CD14-positive monocyte (primary cell): Measurements from ENCODE around the gene GCC2. TPM values are rescaled to one million over a fixed set of nuclear protein-coding genes. Genes with fewer than 3 reads are reported as not detected.

Experiments used
- DNase-seq, 3 donors: peaks; one replicate each; pipeline ENCODE4 v3.0.0-alpha.2; 2011 to 2022
- H2AFZ ChIP-seq: 2 replicates; pipeline ENCODE4 v1.6.0; 2012; ENCODE audit warnings: mild to moderate bottlenecking, low read depth, low read length, inconsistent platforms; ENCODE audit not compliant: insufficient read depth, poor library complexity, severe bottlenecking
- H3K27ac ChIP-seq, 2 donors: 1 replicate in 1 of 2; 2 replicates in 1 of 2; pipeline ENCODE4 v1.5.1; 2012 to 2013; ENCODE audit warnings: low read length in 2 of 2, control low read depth in 1 of 2, inconsistent platforms in 1 of 2, low read depth in 1 of 2, mild to moderate bottlenecking in 1 of 2
- H3K27me3 ChIP-seq, 2 donors: one replicate each; pipeline versions ENCODE4 v1.6.0 to v1.6.1; 2011 to 2013; ENCODE audit warnings: low read length in 2 of 2; ENCODE audit not compliant: control insufficient read depth in 2 of 2, insufficient read depth in 2 of 2
- H3K36me3 ChIP-seq, 2 donors: replicated peaks in 1 of 2; 1 replicate in 1 of 2; 2 replicates in 1 of 2; pipeline versions ENCODE4 v1.5.1 to v1.6.1; 2012 to 2013; ENCODE audit warnings: low read length in 2 of 2, control low read depth in 1 of 2, inconsistent platforms in 1 of 2, mild to moderate bottlenecking in 1 of 2; ENCODE audit not compliant: insufficient read depth in 2 of 2, control insufficient read depth in 1 of 2
- H3K4me1 ChIP-seq, 2 donors: 1 replicate in 1 of 2; 2 replicates in 1 of 2; pipeline versions ENCODE4 v1.5.1 to v1.6.1; 2012 to 2013; ENCODE audit warnings: low read length in 2 of 2, control low read depth in 1 of 2, inconsistent platforms in 1 of 2, mild to moderate bottlenecking in 1 of 2, moderate library complexity in 1 of 2; ENCODE audit not compliant: insufficient read depth in 2 of 2, control insufficient read depth in 1 of 2
- H3K4me2 ChIP-seq: replicated peaks from 2 replicates; pipeline ENCODE3; 2012; ENCODE audit warnings: low read length, moderate library complexity, mild to moderate bottlenecking; ENCODE audit not compliant: poor library complexity, severe bottlenecking; ENCODE audit errors: extremely low read depth
- H3K4me3 ChIP-seq, 3 experiments: fragments of 200-600 bp in 1 of 3; sonication (generic) in 1 of 3; replicated peaks in 1 of 3; 1 replicate in 2 of 3; 2 replicates in 1 of 3; pipeline ENCODE4 v1.5.1; 2011 to 2013; ENCODE audit warnings: low read length in 3 of 3, mild to moderate bottlenecking in 3 of 3, control low read depth in 2 of 3, low read depth in 2 of 3, inconsistent platforms in 1 of 3, moderate library complexity in 1 of 3
- H3K79me2 ChIP-seq: 2 replicates; pipeline ENCODE4 v1.6.0; 2012; ENCODE audit warnings: mild to moderate bottlenecking, control low read depth, inconsistent platforms, low read length, moderate library complexity; ENCODE audit not compliant: insufficient read depth
- H3K9ac ChIP-seq: 2 replicates; pipeline ENCODE4 v1.6.0; 2017; ENCODE audit warnings: low read length, mild to moderate bottlenecking; ENCODE audit not compliant: insufficient read depth, poor library complexity, severe bottlenecking
- H3K9me3 ChIP-seq, 2 donors: replicated peaks in 1 of 2; 1 replicate in 1 of 2; 2 replicates in 1 of 2; pipeline versions ENCODE4 v1.5.1 to v1.6.1; 2012 to 2013; ENCODE audit warnings: low read length in 2 of 2, control low read depth in 1 of 2; ENCODE audit not compliant: control insufficient read depth in 1 of 2, insufficient read depth in 1 of 2
- H4K20me1 ChIP-seq: 2 replicates; pipeline ENCODE4 v1.6.0; 2012; ENCODE audit warnings: mild to moderate bottlenecking, low read length, control low read depth, moderate library complexity; ENCODE audit not compliant: insufficient read depth
- H3K27ac Mint-ChIP-seq, 7 donors: one replicate each; pipeline ENCODE4 v1.8.0; 2020; ENCODE audit warnings: mild to moderate bottlenecking in 7 of 7, mixed read lengths in 7 of 7, moderate library complexity in 6 of 7, inconsistent platforms in 2 of 7
- H3K27me3 Mint-ChIP-seq, 3 donors: one replicate each; pipeline ENCODE4 v1.8.0; 2021 to 2022; ENCODE audit warnings: low read depth in 3 of 3, mild to moderate bottlenecking in 3 of 3, mixed read lengths in 3 of 3, moderate library complexity in 3 of 3, inconsistent platforms in 1 of 3
- H3K36me3 Mint-ChIP-seq, 2 donors: one replicate each; pipeline ENCODE4 v1.8.0; 2020; ENCODE audit warnings: mixed read lengths in 2 of 2, inconsistent platforms in 1 of 2, mild to moderate bottlenecking in 1 of 2
- H3K4me1 Mint-ChIP-seq: one replicate; pipeline ENCODE4 v1.8.0; 2020; ENCODE audit warnings: mild to moderate bottlenecking, mixed read lengths
- H3K4me3 Mint-ChIP-seq, 2 donors: one replicate each; pipeline ENCODE4 v1.8.0; 2020; ENCODE audit warnings: mild to moderate bottlenecking in 2 of 2, mixed read lengths in 2 of 2, moderate library complexity in 1 of 2
- H3K9me3 Mint-ChIP-seq, 7 donors: one replicate each; pipeline ENCODE4 v1.8.0; 2020 to 2022; ENCODE audit warnings: mixed read lengths in 7 of 7, mild to moderate bottlenecking in 6 of 7, moderate library complexity in 6 of 7, inconsistent platforms in 2 of 7
- CTCF ChIP-seq: fragments of 200-600 bp; IDR thresholded peaks from one replicate; pipeline ENCODE4 v1.8.0; 2022; ENCODE audit warnings: antibody characterized with exemption, mild to moderate bottlenecking
- WGBS: methylation state at CpG from one replicate; pipeline ENCODE4 v1.1.5; 2013; ENCODE audit warnings: missing lambda C conversion rate; ENCODE audit not compliant: insufficient coverage; 5-methylcytosine and 5-hydroxymethylcytosine counted together
- intact Hi-C, 2 donors: fragments of 100-400 bp; cut with micrococcal nuclease; formaldehyde crosslinking; loops; one replicate each; pipeline versions ENCODE4 v1.15.0 to v1.15.1; 2023
- polyA plus RNA-seq, 3 donors: library from polyadenylated mRNA; depleted of rRNA in 1 of 3; unstranded in 2 of 3; stranded (reverse) in 1 of 3; fragments of 300-500 nt in 2 of 3; fragments of >200 nt in 1 of 3; fragmentation: Illumina TruSeq in 2 of 3; gene quantifications; 1 replicate in 2 of 3; 2 replicates in 1 of 3; pipeline ENCODE4 v1.2.3, GENCODE V29; 2012 to 2021

Gene GCC2
- polyA plus RNA-seq, 3 donors = 6.0 to 13.7 (median 6.6) TPM

- no peaks in the 10 kb centered on the region for H3K79me2 ChIP-seq
- no peaks in the 10 kb centered on the region for H3K36me3 ChIP-seq
- Mint-ChIP-seq H3K27me3 (peaks cover 0 to 4% (median 0%) of the 10 kb centered on the region in 3 donors), H3K4me3 (no peak overlapping the region), H3K9me3 (peaks cover 9 to 22% (median 14%) of the 10 kb centered on the region in 7 donors), H3K4me1 (no peaks in the 10 kb centered on the region), H3K36me3 (no peaks in the 10 kb centered on the region), H3K27ac (peak overlapping the region in 1 of 7 donors; percentile 20)
- H2AFZ ChIP-seq = no peak overlapping the region
- no peak for DNase-seq
- H3K4me3 ChIP-seq = no peak overlapping the region
- no peaks in the 10 kb centered on the region for H4K20me1 ChIP-seq
- H3K4me1 ChIP-seq = no peaks in the 10 kb centered on the region
- no peak overlapping the region for H3K4me2 ChIP-seq
- H3K27me3 ChIP-seq = no peaks in the 10 kb centered on the region
- H3K9ac ChIP-seq = no peak overlapping the region
- WGBS = 88% methylated on average over 2 of the region's 6 CpGs
- peaks cover 5 to 21% of the 10 kb centered on the region in 2 donors for H3K9me3 ChIP-seq
- no peak overlapping the region for H3K27ac ChIP-seq
- intact Hi-C loops = no loop called here
- TF ChIP-seq CTCF = no peak
These were observed 40.9 kb upstream of the GCC2 start for GRCh38 chr2:108407864-108408729.

GRCh38 chr2:108409768-108410167, 39.2 kb upstream of the GCC2 start:
- H3K9me3 Mint-ChIP-seq = peaks cover 2 to 11% (median 9%) of the 10 kb centered on the region in 7 donors
- H3K27me3 Mint-ChIP-seq = peaks cover 0 to 2% (median 0%) of the 10 kb centered on the region in 3 donors
- Histone ChIP-seq H3K4me2 (no peak overlapping the region), H2AFZ (no peak overlapping the region), H3K4me1 (no peaks in the 10 kb centered on the region), H3K36me3 (no peaks in the 10 kb centered on the region), H3K9me3 (peaks cover 4 to 14% of the 10 kb centered on the region in 2 donors), H3K27me3 (no peaks in the 10 kb centered on the region), H4K20me1 (no peaks in the 10 kb centered on the region), H3K27ac (no peak overlapping the region), H3K79me2 (no peaks in the 10 kb centered on the region), H3K4me3 (no peak overlapping the region), H3K9ac (no peak overlapping the region)
- no peaks in the 10 kb centered on the region for H3K36me3 Mint-ChIP-seq
- no peak overlapping the region for H3K4me3 Mint-ChIP-seq
- no peaks in the 10 kb centered on the region for H3K4me1 Mint-ChIP-seq
- H3K27ac Mint-ChIP-seq = no peak overlapping the region
- no peak for TF ChIP-seq CTCF
- intact Hi-C loops = no loop called here
- no peak for DNase-seq
- no CpG with 5 or more reads among the region's 1 CpG for WGBS
